Activated CD4-positive, alpha-beta T cell treated with anti-CD3 and anti-CD28 coated beads, Interleukin-2, Interleukin-4, amounts not matched to agents 100 ng/mL and 50 ng/mL, durations not matched to agents 16 hours and 8 hours (primary cell): ENCODE results near the gene MAEL.
A peak's percentile ranks its signal among the peaks of the same experiment; 100 is the strongest.

Experiments
- DNase-seq: peaks from one replicate; pipeline ENCODE4 v3.0.0-alpha.2; 2020; ENCODE audit warnings: low spot score

The MAEL gene

GRCh38 chr1:166988974-166989515 lies at the start of gene MAEL:
MAEL (plus strand) TSS chr1:166989280; CDS start chr1:166989353, 73 bp downstream.
- no peak for DNase-seq

DNA sequence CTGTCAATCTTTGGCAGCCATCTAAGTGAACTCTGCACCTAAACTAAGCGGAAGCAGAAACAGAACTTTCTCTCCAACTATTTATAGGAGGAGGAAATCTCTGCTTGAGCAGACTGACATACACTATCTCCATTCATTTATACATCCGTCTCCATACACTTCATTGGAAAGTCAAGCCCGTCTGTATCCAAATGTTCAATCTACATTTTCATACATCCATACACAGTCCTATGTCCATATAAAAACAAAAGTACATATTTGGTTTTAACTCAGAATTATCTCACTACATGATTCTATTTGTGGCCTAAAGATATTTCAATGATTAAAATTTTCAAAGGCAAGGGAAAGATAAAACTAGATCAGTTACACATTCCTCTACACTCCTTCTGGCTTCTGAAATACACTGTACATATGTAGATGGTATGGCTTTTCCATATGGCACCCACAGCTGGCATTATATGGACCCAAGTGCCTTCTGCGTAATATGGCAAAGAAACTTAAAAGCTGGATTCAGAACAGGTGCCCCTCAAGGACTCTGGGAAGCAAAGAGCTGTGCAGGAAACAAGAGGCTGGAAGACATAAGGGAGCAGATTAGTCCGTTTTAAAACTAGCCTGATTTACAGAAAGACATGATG lies 49.2 kb upstream of the MAEL start:
- DNase-seq, result no peak

DNA sequence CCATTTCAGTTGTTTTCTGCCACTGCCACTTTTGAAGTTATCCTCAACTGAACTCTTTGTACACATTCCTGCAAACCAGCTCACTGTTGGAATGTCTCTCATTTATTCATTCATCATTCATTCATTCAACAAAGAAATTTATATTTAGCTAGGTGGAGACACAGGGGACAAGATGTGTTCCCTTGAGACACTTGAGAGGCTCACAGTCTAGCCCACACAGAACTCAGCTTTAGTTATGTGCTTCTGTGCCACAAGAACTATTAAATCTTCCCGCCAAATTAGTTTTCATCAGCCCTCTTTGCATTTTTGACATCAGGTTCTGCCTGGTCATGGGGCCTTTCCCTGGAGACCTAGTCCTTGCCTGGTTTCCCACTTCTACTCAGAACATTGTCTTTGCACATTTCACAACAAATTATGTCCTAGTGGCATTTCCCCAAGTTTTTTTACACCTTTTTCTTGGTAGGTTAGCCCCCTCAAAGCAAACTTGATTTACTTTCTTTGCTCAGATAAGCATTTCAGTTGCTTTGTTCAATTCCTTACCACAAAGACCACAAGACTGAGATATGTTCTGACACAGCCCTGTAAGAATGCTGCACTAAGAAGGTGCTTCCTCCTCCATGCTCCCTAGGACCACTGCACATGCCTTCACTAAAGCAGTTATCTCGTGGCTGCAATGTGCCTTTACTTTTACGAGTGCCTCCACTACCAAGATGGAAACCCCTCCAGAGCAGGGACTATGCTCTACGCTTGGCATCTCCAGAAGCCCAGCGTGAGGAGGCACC lies 44.7 kb upstream of the MAEL start:
- DNase-seq, result no peak

- no peak for DNase-seq
Measured at GRCh38 chr1:166947398-166948043, 41.6 kb upstream of the MAEL start.

GRCh38 chr1:166948856-166949350 lies 40.2 kb upstream of the MAEL start:
- no peak for DNase-seq

DNA sequence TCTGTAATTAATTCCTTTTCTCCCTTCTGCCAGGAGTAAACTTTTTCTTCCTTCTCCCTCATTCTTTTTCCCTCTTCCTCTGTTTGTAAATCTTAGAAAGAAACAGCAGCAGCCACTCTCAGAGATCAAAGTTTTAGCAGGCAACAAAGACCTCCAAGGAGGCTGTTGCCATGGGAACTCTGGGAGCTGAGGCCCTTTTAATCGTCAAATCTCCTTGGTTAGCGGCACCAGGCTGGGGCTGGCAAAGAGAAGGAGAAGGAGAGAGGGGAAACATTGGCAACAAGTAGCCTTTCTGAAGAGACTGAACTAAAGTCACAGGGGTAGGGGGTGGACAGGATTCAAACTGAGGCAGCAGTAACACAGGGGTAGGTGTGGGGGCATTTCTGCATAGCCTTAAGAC lies 38.9 kb upstream of the MAEL start:
- DNase-seq, result no peak

DNA sequence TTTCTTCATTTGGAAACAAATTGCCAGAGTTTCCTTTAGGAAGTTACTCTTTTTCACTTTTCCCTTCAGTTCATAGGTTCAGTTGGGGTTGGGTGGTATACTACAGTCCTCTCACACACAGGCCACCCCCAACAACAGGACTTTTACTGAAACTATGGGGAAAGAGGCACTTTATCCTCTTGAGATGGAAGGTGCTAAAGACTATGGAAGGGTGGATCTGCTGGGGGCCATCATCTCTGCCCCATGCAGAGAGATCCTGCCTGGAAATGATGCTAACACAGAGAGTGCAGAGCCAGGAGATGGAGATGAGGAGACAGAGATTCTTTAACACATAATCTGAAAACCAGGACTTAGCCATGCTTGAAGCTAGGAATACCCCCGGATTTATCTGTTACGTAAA lies 38.0 kb upstream of the MAEL start:
- DNase-seq, result no peak

DNA sequence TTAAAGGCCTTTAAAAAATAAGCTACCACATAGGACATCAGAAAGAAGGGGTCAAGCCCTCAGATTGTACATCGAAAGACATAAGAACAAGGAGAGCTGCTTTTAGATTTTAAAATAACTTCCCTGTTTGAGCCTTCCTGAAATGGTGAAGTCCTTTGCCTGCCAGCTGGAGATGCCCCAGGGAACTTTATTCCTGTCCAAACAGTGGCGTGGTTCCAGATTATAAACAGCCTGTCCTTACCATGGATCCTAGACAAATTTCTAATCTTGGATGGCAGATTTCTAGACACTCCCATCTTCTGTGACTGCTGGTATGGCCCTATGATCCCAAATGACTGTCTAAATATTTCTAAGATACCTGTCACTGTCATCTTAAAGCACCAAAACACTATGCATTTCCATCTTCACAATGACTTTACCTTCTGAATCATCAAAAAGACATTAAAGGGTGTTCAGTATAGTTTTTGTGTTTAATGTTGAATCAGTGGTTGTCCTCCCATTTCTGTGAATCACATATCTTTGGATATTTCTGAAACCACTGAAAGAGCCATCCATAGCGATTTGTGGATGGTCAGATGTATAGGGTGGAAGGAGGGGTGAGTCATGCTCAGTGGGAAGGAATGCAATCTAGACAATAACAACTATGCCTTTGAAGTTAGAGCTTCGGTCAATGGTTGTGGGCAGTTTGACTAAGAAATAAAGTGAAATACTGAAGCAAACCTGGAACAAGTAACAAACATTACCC lies 36.9 kb upstream of the MAEL start:
- peak; percentile 12 for DNase-seq

GRCh38 chr1:166953491-166953890 lies 35.6 kb upstream of the MAEL start:
- DNase-seq, result no peak

DNA sequence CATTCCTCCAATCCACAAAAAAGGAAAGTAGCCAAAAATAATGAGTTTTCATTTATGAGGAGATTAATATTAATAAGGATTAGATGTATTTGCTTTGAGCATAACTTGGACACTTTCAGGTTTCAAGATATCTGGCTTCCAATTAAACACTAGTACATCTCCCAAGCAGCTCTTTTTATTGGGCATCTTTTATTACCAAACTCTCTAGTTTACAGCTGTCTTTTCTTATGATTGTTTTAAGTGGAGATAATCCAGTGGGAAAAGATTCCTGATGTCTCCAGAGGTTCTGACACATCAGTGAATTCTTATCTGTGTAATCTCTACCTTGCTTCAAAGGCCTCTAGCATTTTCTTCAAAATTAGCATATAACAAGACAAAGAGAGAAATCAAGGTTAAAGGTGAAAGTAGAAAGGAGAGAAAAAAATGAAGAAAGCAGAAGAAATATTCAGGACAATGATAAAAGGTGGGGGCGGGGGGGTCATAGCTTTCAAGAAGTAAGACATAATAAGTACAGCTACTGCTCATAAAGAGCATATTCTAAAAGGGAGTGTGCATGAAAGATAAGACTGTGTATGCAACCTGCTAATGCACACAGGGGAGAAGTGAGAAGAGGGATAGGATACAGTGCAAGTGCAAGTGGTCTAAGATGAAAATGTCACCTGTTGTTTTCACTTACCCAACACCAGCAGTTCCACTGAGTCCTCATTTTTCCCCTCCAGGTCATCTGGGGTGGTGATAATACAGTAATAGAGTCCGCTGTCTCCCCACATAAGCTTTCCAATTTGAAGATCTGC lies 32.8 kb upstream of the MAEL start:
- DNase-seq, result no peak

GRCh38 chr1:166956872-166957271 lies 32.2 kb upstream of the MAEL start:
- DNase-seq, result no peak

DNA sequence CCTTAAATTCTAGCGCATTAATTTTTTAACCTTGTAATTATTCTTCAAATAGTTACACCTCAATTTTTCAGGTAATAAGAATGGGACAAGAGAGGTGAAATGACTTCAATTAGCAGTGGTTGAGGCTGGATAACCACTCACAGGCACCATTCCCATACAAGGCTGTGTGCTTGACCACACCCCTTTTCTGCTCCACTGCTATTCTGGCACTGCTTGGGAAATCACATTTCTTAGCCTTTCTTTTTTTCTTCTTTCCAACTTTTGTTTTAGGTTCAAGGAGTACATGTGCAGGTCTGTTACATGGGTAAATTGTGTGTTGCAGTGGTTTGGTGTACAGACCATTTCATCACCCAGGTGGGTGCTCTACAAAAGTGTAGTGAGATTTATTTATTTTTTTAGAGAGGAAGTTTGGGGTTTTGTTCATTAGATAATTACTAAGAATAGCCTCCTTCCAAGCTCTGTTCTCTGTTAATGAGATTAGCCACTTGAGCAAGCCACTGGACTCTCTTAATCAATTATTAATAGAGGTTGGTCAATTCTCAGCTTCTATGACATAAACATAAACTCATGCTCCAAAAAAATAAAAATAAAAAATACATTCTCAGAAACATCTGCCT lies 28.1 kb upstream of the MAEL start:
- DNase-seq, result no peak

GRCh38 chr1:166969074-166969677 lies 19.9 kb upstream of the MAEL start:
- DNase-seq, result no peak

GRCh38 chr1:166971252-166971651 lies 17.8 kb upstream of the MAEL start:
- DNase-seq, result no peak

DNA sequence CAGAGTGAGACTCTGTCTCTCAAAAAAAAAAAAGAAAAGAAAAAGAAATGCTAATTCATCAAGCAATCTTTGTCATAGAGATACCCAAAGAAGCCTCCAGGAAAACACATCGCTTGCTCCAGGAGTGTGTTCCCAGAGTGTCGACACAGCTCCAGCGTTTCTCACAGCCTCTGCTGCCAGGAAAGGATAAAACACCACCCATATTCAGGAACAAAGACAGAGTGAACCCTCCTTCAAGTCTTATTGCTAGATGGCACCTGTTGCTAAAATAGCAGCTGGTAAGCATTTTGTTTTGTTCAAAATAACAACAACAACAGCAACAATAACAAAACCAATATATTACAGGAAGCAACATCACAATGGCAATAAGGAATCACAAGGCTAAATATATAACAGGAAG lies 16.9 kb upstream of the MAEL start:
- no peak for DNase-seq

GRCh38 chr1:166972826-166973225 lies 16.3 kb upstream of the MAEL start:
- no peak for DNase-seq

GRCh38 chr1:166974647-166975345 lies 14.3 kb upstream of the MAEL start:
- no peak for DNase-seq

DNA sequence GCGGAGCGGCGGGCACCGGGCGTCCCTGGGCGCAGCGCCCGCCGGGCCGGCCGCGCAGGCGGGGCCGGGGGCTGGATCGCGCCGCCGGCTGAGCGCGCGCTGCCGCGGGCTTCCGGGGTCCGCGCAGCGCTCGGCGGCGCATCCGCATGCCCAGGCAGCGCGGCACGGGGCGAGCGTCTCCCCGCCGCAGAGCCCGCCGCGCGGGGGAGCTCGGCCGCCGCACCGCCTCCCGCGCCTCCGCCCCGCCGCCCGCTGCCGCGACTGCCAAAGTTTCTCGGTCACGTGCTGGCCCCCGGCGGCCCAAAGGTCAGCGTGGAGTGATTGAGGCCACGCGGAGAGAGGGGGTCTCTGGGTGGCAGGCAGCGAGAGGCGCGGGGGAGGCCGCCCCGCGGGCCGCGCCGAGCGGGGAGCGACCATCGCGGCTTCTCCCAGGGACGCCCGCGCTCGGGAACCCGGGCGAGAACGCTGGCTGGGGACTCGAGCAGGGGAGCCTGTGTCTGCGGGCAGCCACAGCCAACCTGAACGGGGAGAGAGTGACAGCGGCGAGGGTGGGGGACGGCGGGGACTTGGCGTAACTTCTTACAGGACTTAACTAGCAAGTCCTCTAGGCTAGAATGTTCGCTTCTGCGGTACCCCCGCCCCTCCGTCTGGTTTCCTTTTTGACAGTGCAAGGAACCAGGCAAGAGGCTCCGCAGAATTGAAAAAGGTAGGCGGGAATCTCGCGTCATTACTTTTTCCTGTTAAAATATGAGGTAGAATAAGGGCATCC lies 13.5 kb upstream of the MAEL start, which contains the start of gene ILDR2:
TSS of gene ILDR2 (minus strand) at position 180 of the 769 bp plus-strand sequence. CDS start 272 bp downstream, outside the sequence.
- peak; percentile 42 for DNase-seq

DNA sequence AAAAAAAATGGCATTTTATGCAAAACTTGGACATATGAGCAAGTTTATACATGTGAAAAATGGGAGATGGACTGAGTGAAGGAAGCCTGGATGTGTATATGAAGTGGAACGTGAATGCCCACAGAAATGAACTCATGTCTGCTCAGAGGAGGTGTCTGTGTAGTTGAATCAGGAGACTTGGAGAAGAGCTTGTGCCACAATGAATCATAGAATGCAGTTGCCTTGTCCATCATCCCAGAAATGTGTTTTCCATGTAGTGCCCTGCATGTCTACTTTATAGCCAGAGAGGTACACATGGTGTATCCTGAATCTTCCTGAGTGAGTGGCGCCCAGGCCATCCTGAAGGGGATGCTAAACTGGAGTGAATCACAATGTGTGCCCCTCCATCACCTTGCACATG lies 11.1 kb upstream of the MAEL start:
- DNase-seq, result no peak
